Ishikawa (cell line): Measurements from ENCODE around the gene FOXO3.

Experiments
- CEBPB ChIP-seq: IDR thresholded peaks from 2 replicates; pipeline ENCODE4 v1.6.1; 2012
- CREB1 ChIP-seq: IDR thresholded peaks from 2 replicates; pipeline ENCODE4 v1.6.1; 2012; ENCODE audit warnings: low read depth
- EP300 ChIP-seq: IDR thresholded peaks from 2 replicates; pipeline ENCODE4 v1.6.1; 2012; ENCODE audit warnings: borderline replicate concordance
- FOXM1 ChIP-seq: IDR thresholded peaks from 2 replicates; pipeline ENCODE4 v1.6.1; 2012; ENCODE audit warnings: low read depth, borderline replicate concordance
- MAX ChIP-seq: IDR thresholded peaks from 2 replicates; pipeline ENCODE4 v1.6.1; 2012
- NFIC ChIP-seq: IDR thresholded peaks from 2 replicates; pipeline ENCODE4 v1.6.1; 2012
- RAD21 ChIP-seq: IDR thresholded peaks from 2 replicates; pipeline ENCODE4 v1.6.1; 2012; ENCODE audit warnings: low read depth
- REST ChIP-seq: IDR thresholded peaks from 2 replicates; pipeline ENCODE4 v1.6.1; 2012; ENCODE audit warnings: low read depth, mild to moderate bottlenecking
- TCF12 ChIP-seq: IDR thresholded peaks from 2 replicates; pipeline ENCODE4 v1.6.1; 2012; ENCODE audit warnings: low read depth
- TEAD4 ChIP-seq: IDR thresholded peaks from 2 replicates; pipeline ENCODE4 v1.6.1; 2012
- USF1 ChIP-seq: IDR thresholded peaks from 2 replicates; pipeline ENCODE4 v1.6.1; 2012
- ZBTB7A ChIP-seq: IDR thresholded peaks from 2 replicates; pipeline ENCODE4 v1.6.1; 2012; ENCODE audit warnings: low read depth

- TF ChIP-seq EP300 (no peak), USF1 (no peak), RAD21 (no peak), CEBPB (no peak), REST (no peak), NFIC (no peak), ZBTB7A (no peak), TEAD4 (no peak), FOXM1 (no peak), MAX (no peak), CREB1 (no peak), TCF12 (no peak)
Observed at GRCh38 chr6:108640104-108640503, 79.4 kb downstream of the FOXO3 start.
